Stimulated activated CD4-positive, alpha-beta T cell treated with anti-CD3 and anti-CD28 coated beads, Interleukin-4, amount 100 ng/mL, for 24 hours (primary cell): ENCODE results near the gene MID1.

Experiments
- DNase-seq: peaks from one replicate; pipeline ENCODE4 v3.0.0-alpha.2; 2020

Gene MID1

GRCh38 chrX:10571260-10571659 lies 49.1 kb downstream of the MID1 start:
- no peak for DNase-seq

DNA sequence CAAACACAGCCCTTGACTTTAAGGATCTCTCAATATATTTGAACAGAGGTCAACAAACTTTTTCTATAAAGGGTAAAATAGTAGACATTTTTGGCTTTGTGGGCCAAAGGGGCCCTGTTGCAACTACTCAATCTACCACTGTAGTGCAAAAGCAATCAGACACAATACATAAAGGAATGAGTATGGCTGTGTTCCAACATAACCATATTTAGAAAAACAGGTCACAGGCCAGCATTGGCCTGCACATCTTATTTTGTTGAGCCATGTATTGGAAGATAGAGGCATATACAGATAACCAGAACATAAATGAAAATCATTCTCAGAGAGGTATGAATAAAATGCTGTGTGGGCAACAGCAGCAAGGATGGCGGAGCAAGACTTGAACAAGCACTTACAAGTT lies 49.8 kb downstream of the MID1 start:
- no peak for DNase-seq

- DNase-seq: no peak
Observed at GRCh38 chrX:10569946-10570345, 50.4 kb downstream of the MID1 start.

DNA sequence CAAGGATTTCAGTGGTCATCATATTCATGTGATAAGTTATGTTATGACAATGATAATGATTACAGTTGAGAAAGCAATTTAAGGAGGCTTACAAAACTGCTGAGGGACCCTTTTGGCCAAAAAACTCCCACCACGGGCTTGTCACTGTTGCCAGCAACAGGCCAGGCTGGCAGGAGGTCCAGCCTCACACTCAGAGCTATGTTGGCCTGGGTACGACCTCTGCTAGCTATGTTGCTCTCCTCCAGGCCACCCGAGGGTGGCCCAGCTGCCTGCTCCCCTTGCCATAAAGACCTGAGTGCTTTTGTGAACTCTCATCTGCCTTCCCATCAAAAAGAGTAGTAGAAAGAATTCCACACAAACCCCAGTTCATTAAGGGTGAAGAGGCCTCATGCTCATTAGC lies 52.0 kb downstream of the MID1 start:
- DNase-seq: no peak

DNA sequence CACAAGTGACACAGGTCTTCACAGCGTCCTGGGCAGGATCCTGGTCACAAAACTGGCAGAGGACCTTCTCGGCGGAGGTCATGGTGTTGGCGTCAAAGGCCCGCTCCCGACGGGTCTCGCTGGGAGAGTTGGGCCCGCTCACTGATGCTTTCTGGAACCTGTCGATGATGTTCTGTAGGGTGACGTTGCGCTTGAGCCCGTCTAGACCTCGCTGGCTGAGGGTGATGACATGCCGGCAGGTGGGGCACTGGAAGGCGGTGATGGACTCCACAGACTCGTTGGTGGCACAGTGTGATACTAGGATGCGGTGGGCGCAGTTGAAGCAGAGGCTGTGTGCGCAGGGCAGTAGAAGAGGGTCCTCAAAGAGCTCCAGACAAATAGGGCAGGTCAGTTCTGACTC lies 53.2 kb downstream of the MID1 start:
- DNase-seq: no peak

- DNase-seq: no peak
Observed at GRCh38 chrX:10566716-10567097, 53.7 kb downstream of the MID1 start.

- DNase-seq: no peak
Observed at GRCh38 chrX:10564484-10564883, 55.9 kb downstream of the MID1 start.

GRCh38 chrX:10557166-10557565 lies 63.2 kb downstream of the MID1 start:
- no peak for DNase-seq

- no peak for DNase-seq
Observed at GRCh38 chrX:10556405-10556804, 64.0 kb downstream of the MID1 start.

DNA sequence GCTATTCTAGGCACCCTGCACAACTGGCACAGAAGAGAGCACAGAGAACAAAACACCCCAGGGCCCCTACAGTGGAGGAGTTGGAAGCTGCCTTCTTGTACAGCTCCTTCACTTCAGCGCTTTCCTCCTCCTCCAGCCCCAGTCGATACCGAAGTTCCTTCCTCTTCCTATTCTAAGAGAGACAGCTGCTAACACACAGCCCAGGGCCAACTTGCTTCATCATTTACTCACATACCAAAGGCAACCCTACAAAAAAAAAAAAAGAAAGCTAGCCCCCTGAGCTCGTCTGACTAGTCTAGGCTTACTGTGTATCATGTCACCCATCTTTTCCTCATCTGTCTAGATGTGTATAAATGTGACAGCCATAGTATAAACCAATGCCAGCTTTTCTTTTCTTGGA lies 64.5 kb downstream of the MID1 start:
- DNase-seq: no peak

- no peak for DNase-seq
Observed at GRCh38 chrX:10554612-10555270, 65.6 kb downstream of the MID1 start.

GRCh38 chrX:10549280-10549679 lies 71.1 kb downstream of the MID1 start:
- DNase-seq: no peak

DNA sequence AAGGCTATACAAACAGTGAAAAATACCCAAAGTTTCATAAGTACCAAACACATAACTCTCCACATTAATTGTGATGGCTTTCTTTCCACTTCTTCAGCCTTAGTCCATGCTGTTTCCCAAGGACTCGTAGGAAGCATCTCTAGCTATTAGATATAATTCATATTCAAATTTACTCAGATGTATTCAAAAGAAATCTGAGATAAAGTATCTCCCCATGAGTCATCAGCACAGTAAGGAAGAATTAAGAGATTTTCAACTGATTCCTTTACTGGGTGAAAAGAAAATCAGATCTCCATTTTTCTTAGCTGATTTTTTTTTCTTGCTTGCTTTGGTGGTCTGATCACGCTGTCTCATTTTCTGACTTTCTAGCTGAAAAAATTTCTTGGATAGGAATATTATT lies 71.7 kb downstream of the MID1 start:
- DNase-seq: no peak

DNA sequence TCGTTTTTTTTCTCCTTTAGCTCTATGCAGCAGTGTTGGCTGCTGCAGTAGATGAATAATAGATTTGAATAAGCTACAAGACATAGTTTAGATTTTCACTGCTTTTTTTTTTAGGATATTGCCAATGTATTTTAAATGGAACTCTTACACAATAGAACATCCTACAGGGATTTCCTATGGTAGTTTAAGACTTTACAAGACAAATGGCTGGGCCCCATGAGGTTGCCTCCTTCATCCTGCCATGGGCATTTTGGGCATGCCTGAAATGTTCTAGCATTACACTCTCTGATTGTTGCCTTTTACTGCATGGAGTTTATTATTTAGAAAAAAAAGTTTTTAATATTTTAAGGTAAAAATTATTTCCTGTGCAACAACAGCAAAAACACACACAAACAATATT lies 74.5 kb downstream of the MID1 start:
- no peak for DNase-seq

DNA sequence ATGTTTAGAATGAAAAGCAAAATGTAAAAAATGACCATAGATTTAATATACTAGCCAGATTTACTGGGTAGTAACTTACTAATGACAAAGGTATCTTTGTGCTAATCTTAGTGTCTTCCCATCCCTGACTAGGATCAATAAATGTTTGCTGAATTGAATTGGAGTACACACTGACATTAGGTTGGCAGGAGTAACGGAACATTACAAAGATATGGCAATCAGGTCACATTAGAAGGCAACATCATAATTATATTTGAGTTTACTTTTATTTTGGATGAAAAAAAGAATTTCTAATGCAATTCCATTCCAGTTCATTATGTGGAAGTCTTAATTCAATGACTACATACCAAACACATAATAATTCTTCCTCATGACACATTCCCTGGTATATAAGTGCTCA lies 77.8 kb downstream of the MID1 start:
- no peak for DNase-seq

GRCh38 chrX:10538831-10539230 lies 81.6 kb downstream of the MID1 start:
- DNase-seq: no peak

DNA sequence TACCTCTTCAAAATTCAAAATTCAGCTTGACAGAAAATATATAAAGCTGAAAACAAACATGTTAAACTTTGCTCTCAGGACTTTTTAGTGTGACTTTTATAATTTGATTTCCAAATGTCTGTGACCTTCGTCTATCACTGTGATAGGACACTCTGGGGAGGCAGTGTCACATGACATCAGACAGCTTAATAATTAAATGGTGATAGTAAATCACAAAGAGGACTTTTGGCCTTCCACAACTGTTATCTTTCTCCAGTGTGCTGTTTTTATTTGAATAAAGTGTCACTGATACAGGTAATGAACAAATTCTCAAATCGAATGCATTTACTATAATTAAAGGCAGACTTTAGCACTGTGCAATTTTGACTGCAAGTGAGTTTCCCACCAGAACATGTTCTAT lies 83.1 kb downstream of the MID1 start:
- DNase-seq: no peak

DNA sequence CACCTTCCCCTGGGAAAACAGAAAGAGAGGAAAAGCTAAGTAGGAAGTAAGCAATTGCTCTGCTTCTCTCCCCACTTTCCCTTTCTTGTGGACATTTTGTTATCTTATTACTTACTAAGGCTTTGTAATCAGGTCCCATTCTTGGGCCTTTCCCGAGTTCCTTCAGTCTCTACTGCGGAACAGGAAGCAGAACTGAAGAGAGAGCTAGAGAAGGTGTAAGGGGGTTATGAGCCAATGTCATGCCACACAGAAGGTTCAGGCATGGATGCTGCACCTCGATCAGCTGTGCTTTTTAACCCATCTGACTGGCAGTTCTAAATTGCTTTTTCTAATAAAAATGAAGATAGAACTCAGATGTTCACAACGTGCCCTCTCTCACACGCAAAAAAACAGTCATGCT lies 83.6 kb downstream of the MID1 start:
- no peak for DNase-seq

DNA sequence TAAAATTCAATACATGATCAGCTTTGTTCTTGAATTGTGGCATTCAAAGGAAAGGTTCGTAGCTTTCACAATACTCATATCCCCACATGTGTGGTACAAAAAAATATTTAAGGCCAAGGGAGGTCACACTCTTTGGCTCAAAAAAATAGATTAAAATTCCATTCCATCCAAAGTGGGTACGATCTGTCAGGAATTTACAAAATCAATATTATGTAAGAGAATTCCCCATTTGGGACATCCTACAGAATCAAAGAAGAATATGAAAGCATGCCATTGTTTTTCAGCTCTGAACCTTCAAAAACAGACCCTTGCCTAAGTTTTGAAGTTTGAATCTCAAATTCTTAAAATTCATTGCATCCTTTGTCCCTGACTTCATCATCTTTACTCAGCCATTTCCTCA lies 85.8 kb downstream of the MID1 start:
- no peak for DNase-seq

DNA sequence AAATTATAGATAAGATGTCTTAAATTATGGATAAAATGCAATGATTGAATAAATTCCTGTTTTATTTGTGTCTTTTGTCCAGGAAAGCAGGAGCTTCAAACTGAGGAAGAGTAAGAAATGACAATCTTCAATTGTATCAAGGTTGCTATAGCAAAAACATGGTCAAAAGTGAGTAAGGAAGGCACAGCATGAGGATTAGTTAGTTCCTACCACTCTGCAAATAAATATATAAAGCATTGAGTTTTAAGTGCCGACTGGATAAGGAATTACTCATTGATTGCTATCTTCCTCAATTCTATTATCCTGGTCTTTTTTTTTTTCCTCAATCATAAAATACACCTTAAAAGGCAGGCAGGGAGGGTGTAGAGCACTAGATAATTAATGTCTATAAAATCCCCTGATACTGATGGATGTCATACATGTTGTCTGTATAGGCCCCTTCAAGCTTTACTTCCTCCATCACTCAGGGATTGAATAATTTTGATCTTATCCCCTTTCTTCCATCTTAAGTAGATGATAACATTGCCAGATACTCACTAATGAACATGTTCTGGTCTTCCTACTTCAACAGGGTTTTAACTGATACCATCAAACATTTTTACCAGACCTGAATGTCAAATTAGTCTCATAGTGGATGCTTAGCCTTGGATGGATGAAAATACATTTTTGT lies 86.6 kb downstream of the MID1 start:
- no peak for DNase-seq

DNA sequence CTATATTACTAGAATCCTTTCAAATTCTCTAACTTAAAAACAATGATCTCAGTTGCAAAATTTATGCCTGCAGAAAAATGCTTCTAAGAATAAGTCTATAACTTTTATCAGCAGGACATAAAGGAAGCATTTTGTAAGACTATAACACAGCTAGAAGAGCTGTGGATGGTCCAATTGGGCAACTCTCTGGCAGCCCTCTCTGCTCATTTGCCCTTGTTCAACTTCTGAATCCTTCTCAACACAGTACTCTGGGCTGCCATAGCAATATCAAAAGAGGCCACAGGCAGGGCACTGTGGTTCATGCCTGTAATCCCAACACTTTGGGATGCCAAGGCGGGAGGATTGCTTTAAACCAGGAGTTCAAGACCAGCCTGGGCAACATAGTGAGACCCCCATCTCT lies 88.5 kb downstream of the MID1 start:
- no peak for DNase-seq

GRCh38 chrX:10529344-10529743 lies 91.0 kb downstream of the MID1 start:
- no peak for DNase-seq

- DNase-seq: no peak
Observed at GRCh38 chrX:10526451-10526850, 93.9 kb downstream of the MID1 start.

DNA sequence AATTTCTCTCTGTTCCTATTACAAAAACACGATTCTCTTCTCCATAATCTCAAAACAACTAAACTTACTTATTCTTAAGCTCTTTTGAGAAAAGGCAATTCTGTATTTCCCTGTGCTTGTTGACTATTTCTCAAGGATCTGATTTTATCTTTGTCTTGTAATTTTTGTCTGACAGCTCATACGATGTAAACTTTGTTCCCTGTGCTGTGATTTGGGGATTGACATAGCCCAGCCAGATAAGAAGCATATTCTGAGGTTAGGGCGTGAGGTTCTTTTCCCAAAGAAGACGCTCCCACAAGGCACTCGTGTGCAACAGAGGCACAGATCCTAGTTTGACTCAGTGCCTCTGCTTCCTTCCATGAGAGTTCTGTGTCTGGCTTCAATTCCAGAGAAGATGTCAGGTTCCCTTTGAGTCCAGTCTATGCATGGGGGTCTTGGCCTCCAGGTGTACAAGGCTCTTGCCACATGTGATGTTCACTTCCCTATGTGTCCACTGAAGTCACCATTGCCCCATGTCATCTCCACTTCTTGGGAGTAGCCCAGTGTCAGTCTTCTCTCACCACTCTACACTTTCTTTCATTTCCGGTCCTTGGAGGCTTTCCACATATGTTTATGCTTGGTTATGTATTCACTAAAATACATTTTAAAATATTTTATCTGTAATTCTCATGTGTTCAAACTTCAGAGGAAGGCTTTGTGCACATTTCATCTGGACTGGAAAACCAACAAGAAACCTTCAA lies 94.8 kb downstream of the MID1 start:
- DNase-seq: no peak

DNA sequence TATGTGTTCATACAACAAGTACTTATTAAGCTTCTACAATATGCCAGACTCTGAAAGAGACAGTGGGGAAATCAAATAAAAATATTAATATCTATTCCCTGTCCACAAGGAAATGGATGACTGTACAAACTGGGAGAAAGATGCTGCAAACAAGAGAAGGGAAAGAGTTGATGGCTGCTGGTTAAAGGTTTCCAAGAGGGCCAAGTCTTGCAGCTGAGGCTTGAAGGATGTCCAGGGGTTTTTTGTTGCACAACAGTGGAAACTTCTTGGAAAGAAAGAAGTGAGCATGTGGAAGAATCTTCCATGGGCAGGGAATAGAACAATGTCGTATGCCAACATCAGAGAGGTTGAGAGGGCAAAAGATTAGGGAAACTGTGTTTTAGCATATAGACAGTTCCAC lies 95.8 kb downstream of the MID1 start:
- no peak for DNase-seq
